Mucosa of rectum (tissue), 2 donors: ENCODE data around the gene IQCK.

ENCODE experiments used
- H3K27ac ChIP-seq, 2 donors: one replicate each; pipeline ENCODE4 v1.7.0; 2013; ENCODE audit warnings: inconsistent platforms in 2 of 2, low read depth in 2 of 2, low read length in 2 of 2
- H3K27me3 ChIP-seq, 2 donors: one replicate each; pipeline ENCODE4 v1.7.0; 2013; ENCODE audit warnings: low read length in 2 of 2; ENCODE audit not compliant: control insufficient read depth in 2 of 2, insufficient read depth in 2 of 2
- H3K36me3 ChIP-seq, 2 donors: one replicate each; pipeline ENCODE4 v1.7.0; 2013; ENCODE audit warnings: low read length in 2 of 2; ENCODE audit not compliant: control insufficient read depth in 2 of 2, insufficient read depth in 2 of 2
- H3K4me1 ChIP-seq, 2 donors: one replicate each; pipeline ENCODE4 v1.7.0; 2013; ENCODE audit warnings: low read length in 2 of 2, mild to moderate bottlenecking in 1 of 2; ENCODE audit not compliant: control insufficient read depth in 2 of 2, insufficient read depth in 2 of 2
- H3K4me3 ChIP-seq, 2 donors: one replicate each; pipeline ENCODE4 v1.7.0; 2013; ENCODE audit warnings: low read length in 2 of 2
- H3K9ac ChIP-seq, 2 donors: one replicate each; pipeline ENCODE4 v1.7.0; 2013; ENCODE audit warnings: low read length in 2 of 2, low read depth in 1 of 2, mild to moderate bottlenecking in 1 of 2
- H3K9me3 ChIP-seq, 2 donors: one replicate each; pipeline ENCODE4 v1.7.0; 2013; ENCODE audit warnings: low read length in 2 of 2; ENCODE audit not compliant: control insufficient read depth in 2 of 2
- donor health status: healthy.
- donor health status: Normal muscosa, but diverticular disease.

IQCK gene

GRCh38 chr16:19741354-19741753 is 23.3 kb downstream of the IQCK start:
- H3K27ac ChIP-seq, result no peak overlapping the region
- H3K9me3 ChIP-seq, result no peaks in the 10 kb centered on the region
- H3K9ac ChIP-seq, result no peak overlapping the region
- H3K36me3 ChIP-seq, result peaks cover 3 to 5% of the 10 kb centered on the region in 2 donors
- no peak overlapping the region for H3K4me3 ChIP-seq
- no peaks in the 10 kb centered on the region for H3K27me3 ChIP-seq
- peaks cover 0 to 2% of the 10 kb centered on the region in 2 donors for H3K4me1 ChIP-seq

GRCh38 chr16:19743816-19744159 is 25.7 kb downstream of the IQCK start:
- Histone ChIP-seq H3K9ac (no peak overlapping the region), H3K4me1 (peaks cover 0 to 2% of the 10 kb centered on the region in 2 donors), H3K9me3 (no peaks in the 10 kb centered on the region), H3K36me3 (no peaks in the 10 kb centered on the region), H3K27me3 (no peaks in the 10 kb centered on the region), H3K4me3 (no peak overlapping the region), H3K27ac (no peak overlapping the region)

- H3K4me1 ChIP-seq, result peaks cover 0 to 2% of the 10 kb centered on the region in 2 donors
- no peaks in the 10 kb centered on the region for H3K36me3 ChIP-seq
- H3K27me3 ChIP-seq, result no peaks in the 10 kb centered on the region
- H3K9ac ChIP-seq, result no peak overlapping the region
- H3K27ac ChIP-seq, result no peak overlapping the region
- no peak overlapping the region for H3K4me3 ChIP-seq
- no peaks in the 10 kb centered on the region for H3K9me3 ChIP-seq
Observed at GRCh38 chr16:19744670-19745069, 26.6 kb downstream of the IQCK start.

- no peaks in the 10 kb centered on the region for H3K36me3 ChIP-seq
- H3K9ac ChIP-seq, result no peak overlapping the region
- H3K9me3 ChIP-seq, result no peaks in the 10 kb centered on the region
- no peaks in the 10 kb centered on the region for H3K27me3 ChIP-seq
- H3K4me3 ChIP-seq, result no peak overlapping the region
- peaks cover 0 to 2% of the 10 kb centered on the region in 2 donors for H3K4me1 ChIP-seq
- H3K27ac ChIP-seq, result no peak overlapping the region
Observed at GRCh38 chr16:19745286-19746010, 27.4 kb downstream of the IQCK start.

GRCh38 chr16:19746561-19746960 is 28.5 kb downstream of the IQCK start:
- H3K9ac ChIP-seq, result no peak overlapping the region
- H3K9me3 ChIP-seq, result no peaks in the 10 kb centered on the region
- H3K27me3 ChIP-seq, result no peaks in the 10 kb centered on the region
- no peaks in the 10 kb centered on the region for H3K36me3 ChIP-seq
- no peak overlapping the region for H3K4me3 ChIP-seq
- H3K27ac ChIP-seq, result no peak overlapping the region
- H3K4me1 ChIP-seq, result peaks cover 0 to 2% of the 10 kb centered on the region in 2 donors

GRCh38 chr16:19748389-19749168 is 30.5 kb downstream of the IQCK start:
- no peak overlapping the region for H3K27ac ChIP-seq
- H3K9me3 ChIP-seq, result no peaks in the 10 kb centered on the region
- no peak overlapping the region for H3K9ac ChIP-seq
- no peaks in the 10 kb centered on the region for H3K27me3 ChIP-seq
- peaks cover 2% of the 10 kb centered on the region in 2 donors for H3K4me1 ChIP-seq
- H3K36me3 ChIP-seq, result no peaks in the 10 kb centered on the region
- H3K4me3 ChIP-seq, result no peak overlapping the region

GRCh38 chr16:19749571-19750080 is 31.6 kb downstream of the IQCK start:
- Histone ChIP-seq H3K9ac (no peak overlapping the region), H3K4me1 (peaks cover 0 to 9% of the 10 kb centered on the region in 2 donors)

GRCh38 chr16:19751478-19752385 is 33.7 kb downstream of the IQCK start:
- Histone ChIP-seq H3K9ac (no peak overlapping the region), H3K9me3 (no peaks in the 10 kb centered on the region), H3K36me3 (no peaks in the 10 kb centered on the region), H3K27me3 (no peaks in the 10 kb centered on the region), H3K4me3 (no peak overlapping the region), H3K4me1 (peaks cover 0 to 14% of the 10 kb centered on the region in 2 donors), H3K27ac (no peak overlapping the region)

More at GRCh38 chr16:19749571-19750080, 31.6 kb downstream of the IQCK start:
- Histone ChIP-seq H3K36me3 (no peaks in the 10 kb centered on the region), H3K27me3 (no peaks in the 10 kb centered on the region), H3K27ac (no peak overlapping the region), H3K9me3 (no peaks in the 10 kb centered on the region), H3K4me3 (no peak overlapping the region)

GRCh38 chr16:19753815-19754643 is 36.0 kb downstream of the IQCK start:
- H3K27me3 ChIP-seq, result no peaks in the 10 kb centered on the region
- no peak overlapping the region for H3K27ac ChIP-seq
- H3K4me3 ChIP-seq, result no peak overlapping the region
- H3K9ac ChIP-seq, result no peak overlapping the region
- H3K9me3 ChIP-seq, result no peaks in the 10 kb centered on the region
- H3K4me1 ChIP-seq, result peaks cover 4 to 14% of the 10 kb centered on the region in 2 donors
- H3K36me3 ChIP-seq, result no peaks in the 10 kb centered on the region
